ENCODE data around the gene FOXN3.

Gene FOXN3

GRCh38 chr14:89443042-89443629 lies 26.1 kb upstream of the FOXN3 start:
- DNase-seq (ENCODE audit: low spot score), result no peak
- TF ChIP-seq CTCF (IDR thresholded peaks at IDR 0.05; ENCODE audit: extremely low read depth, missing control alignments), result no peak

- no peak for TF ChIP-seq CTCF (IDR thresholded peaks at IDR 0.05; ENCODE audit: extremely low read depth, missing control alignments)
- DNase-seq (ENCODE audit: low spot score), result no peak
Measured at GRCh38 chr14:89442280-89442679, 25.2 kb upstream of the FOXN3 start.

- DNase-seq (ENCODE audit: low spot score), result no peak
- TF ChIP-seq CTCF (IDR thresholded peaks at IDR 0.05; ENCODE audit: extremely low read depth, missing control alignments), result no peak
Measured at GRCh38 chr14:89440986-89441909, 24.2 kb upstream of the FOXN3 start.

GRCh38 chr14:89435892-89436656 lies 19.0 kb upstream of the FOXN3 start:
- TF ChIP-seq CTCF (IDR thresholded peaks at IDR 0.05; ENCODE audit: extremely low read depth, missing control alignments), result no peak
- DNase-seq (ENCODE audit: low spot score), result no peak

- DNase-seq (ENCODE audit: low spot score), result no peak
- no peak for TF ChIP-seq CTCF (IDR thresholded peaks at IDR 0.05; ENCODE audit: extremely low read depth, missing control alignments)
Measured at GRCh38 chr14:89435492-89435891, 18.5 kb upstream of the FOXN3 start.

GRCh38 chr14:89432226-89432625 lies 15.2 kb upstream of the FOXN3 start:
- no peak for DNase-seq (ENCODE audit: low spot score)
- no peak for TF ChIP-seq CTCF (IDR thresholded peaks at IDR 0.05; ENCODE audit: extremely low read depth, missing control alignments)
